HepG2 (cell line): ENCODE results near the gene NCR3LG1. TPM values are rescaled to one million over a fixed set of nuclear protein-coding genes. Genes with fewer than 3 reads are reported as not detected.

Experiments used
- ARID5B ChIP-seq: IDR thresholded peaks from 2 replicates; pipeline ENCODE4 v1.4.0; 2020; ENCODE audit warnings: mild to moderate bottlenecking, missing genetic modification reagents
- CCDC6 ChIP-seq: sonication (generic); formaldehyde crosslinking; IDR thresholded peaks from 2 replicates; pipeline ENCODE4 v1.8.1; 2022; ENCODE audit warnings: mild to moderate bottlenecking, missing genetic modification reagents, moderate library complexity
- E2F5 ChIP-seq: sonication (generic); formaldehyde crosslinking; conservative IDR thresholded peaks from 2 replicates; pipeline ENCODE4 v1.4.0; 2020; ENCODE audit warnings: missing genetic modification reagents
- FOXK2 ChIP-seq: fragments of 450-650 bp; IDR thresholded peaks from 2 replicates; pipeline ENCODE4 v1.6.1; 2016
- HMGXB3 ChIP-seq: sonication (generic); formaldehyde crosslinking; IDR thresholded peaks from 2 replicates; pipeline ENCODE4 v1.4.0; 2020; ENCODE audit warnings: missing genetic modification reagents, borderline replicate concordance
- HNRNPH1 ChIP-seq: fragments of 200-400 bp; formaldehyde crosslinking; optimal IDR thresholded peaks from 2 replicates; pipeline ENCODE3; 2017; ENCODE audit warnings: mild to moderate bottlenecking, low read depth, low read length
- PAX8 ChIP-seq: sonication (generic); formaldehyde crosslinking; IDR thresholded peaks from 2 replicates; pipeline ENCODE4 v1.8.0; 2022; ENCODE audit warnings: mild to moderate bottlenecking, missing genetic modification reagents, borderline replicate concordance
- PRMT3 ChIP-seq: sonication (generic); formaldehyde crosslinking; IDR thresholded peaks from 2 replicates; pipeline ENCODE4 v1.8.1; 2022; ENCODE audit warnings: low read depth, mild to moderate bottlenecking, moderate library complexity, missing genetic modification reagents, borderline replicate concordance
- RORA ChIP-seq: sonication (generic); formaldehyde crosslinking; IDR thresholded peaks from 2 replicates; pipeline ENCODE4 v1.5.0; 2020; ENCODE audit warnings: mild to moderate bottlenecking, missing genetic modification reagents, moderate library complexity
- SOX13 ChIP-seq, 3 experiments: fragments of 450-650 bp in 1 of 3; sonication (generic) in 1 of 3; formaldehyde crosslinking in 1 of 3; IDR thresholded peaks in 2 of 3; conservative IDR thresholded peaks in 1 of 3; 2 replicates each; pipeline versions ENCODE4 v1.5.0 to v1.6.1; 2016 to 2020; ENCODE audit warnings: antibody characterized with exemption in 1 of 3, mild to moderate bottlenecking in 1 of 3, missing compliant biosample characterization in 1 of 3, missing genetic modification reagents in 1 of 3, moderate library complexity in 1 of 3
- TRIM22 ChIP-seq: fragments of 450-650 bp; IDR thresholded peaks from 2 replicates; pipeline ENCODE4 v1.6.1; 2017
- ZNF235 ChIP-seq: sonication (generic); formaldehyde crosslinking; IDR thresholded peaks from 2 replicates; pipeline ENCODE4 v1.8.1; 2023; ENCODE audit warnings: mild to moderate bottlenecking, missing genetic modification reagents, borderline replicate concordance
- ZNF768 ChIP-seq: sonication (generic); formaldehyde crosslinking; IDR thresholded peaks from 2 replicates; pipeline ENCODE4 v1.4.0; 2020; ENCODE audit warnings: missing genetic modification reagents
- ZZZ3 ChIP-seq: sonication (generic); formaldehyde crosslinking; IDR thresholded peaks from 2 replicates; pipeline ENCODE4 v1.4.0; 2020; ENCODE audit warnings: missing genetic modification reagents, mild to moderate bottlenecking, borderline replicate concordance
- polyA plus RNA-seq, 8 experiments: library from polyadenylated mRNA; depleted of rRNA in 3 of 8; stranded (reverse) in 7 of 8; unstranded in 1 of 8; fragments of >200 nt; fragmentation: Illumina TruSeq in 4 of 8; extraction: Trizol in 4 of 8; gene quantifications; 2 replicates each; pipeline versions ENCODE4 v1.2.1 to v1.2.3, GENCODE V29; 2011 to 2016; ENCODE audit warnings: low read depth in 4 of 8, missing spikeins in 1 of 8, mixed read lengths in 1 of 8; ENCODE audit not compliant: insufficient read depth in 1 of 8
- total RNA-seq, 5 experiments: library from RNA; depleted of rRNA; stranded (reverse); fragments of >200 nt; fragmentation: Illumina TruSeq; extraction: Trizol; gene quantifications; 2 replicates each; pipeline ENCODE4 v1.2.3, GENCODE V29; 2016; ENCODE audit warnings: low read depth in 1 of 5

The NCR3LG1 gene
- total and polyA plus RNA-seq, 2 of the 13 experiments (the other 11 are each of a cell fraction or from before 2014, with no cell fraction given), result 16.1 to 25.1 TPM

GRCh38 chr11:17352950-17353820, 1.6 kb downstream of the NCR3LG1 start (continued):
- TF ChIP-seq E2F5 (CRISPR knock-in tag) (no peak; the same call in 1 of the 2 replicates), FOXK2 (no peak), TRIM22 (no peak), SOX13 (IDR thresholded peaks at IDR 0.05) (no peak), SOX13 (CRISPR knock-in tag; conservative IDR thresholded peaks at IDR 0.05 in 1 of 2, IDR thresholded peaks at IDR 0.05 in 1 of 2) (peak in 1 of 2 experiments; percentile 56; a peak in 2 of 4 replicates), HMGXB3 (CRISPR knock-in tag) (0 out of 2 replicates have a peak, but pooled peaks have one; percentile 25), ARID5B (peak; percentile 79; the same call in 1 of the 2 replicates), ZZZ3 (CRISPR knock-in tag) (no peak; the same call in 1 of the 2 replicates), RORA (CRISPR knock-in tag) (no peak), HNRNPH1 (no peak), PRMT3 (CRISPR knock-in tag) (peak; percentile 50; the same call in 1 of the 2 replicates), ZNF235 (peak; percentile 78; the same call in 1 of the 2 replicates), CCDC6 (CRISPR knock-in tag) (peak; percentile 57; the same call in 1 of the 2 replicates), PAX8 (CRISPR knock-in tag) (0 out of 2 replicates have a peak, but pooled peaks have one; percentile 63), ZNF768 (CRISPR knock-in tag) (peak; percentile 85)
